Tibial nerve (tissue), 3 donors: Measurements from ENCODE around the gene LRFN3.

Source experiments
- POLR2A ChIP-seq, 2 donors: fragments of 450-650 bp; IDR thresholded peaks; one replicate each; pipeline ENCODE4 v1.6.1; 2017; ENCODE audit warnings: antibody characterized with exemption in 2 of 2, mild to moderate bottlenecking in 2 of 2, moderate library complexity in 2 of 2
- TF ChIP-seq, protein P1 (sequence below), 5 experiments: fragments of 200-600 bp in 3 of 5; fragments of 450-650 bp in 2 of 5; sonication (generic) in 3 of 5; IDR thresholded peaks; one replicate each; pipeline ENCODE4 v1.5.1; 2016 to 2019; ENCODE audit warnings: antibody characterized with exemption in 5 of 5, mild to moderate bottlenecking in 3 of 5, moderate library complexity in 2 of 5

GRCh38 chr19:35945121-35945790 lies 9.1 kb downstream of the LRFN3 start:
- TF ChIP-seq POLR2A (IDR thresholded peaks at IDR 0.05): no peak
- TF ChIP-seq, protein P1, sequence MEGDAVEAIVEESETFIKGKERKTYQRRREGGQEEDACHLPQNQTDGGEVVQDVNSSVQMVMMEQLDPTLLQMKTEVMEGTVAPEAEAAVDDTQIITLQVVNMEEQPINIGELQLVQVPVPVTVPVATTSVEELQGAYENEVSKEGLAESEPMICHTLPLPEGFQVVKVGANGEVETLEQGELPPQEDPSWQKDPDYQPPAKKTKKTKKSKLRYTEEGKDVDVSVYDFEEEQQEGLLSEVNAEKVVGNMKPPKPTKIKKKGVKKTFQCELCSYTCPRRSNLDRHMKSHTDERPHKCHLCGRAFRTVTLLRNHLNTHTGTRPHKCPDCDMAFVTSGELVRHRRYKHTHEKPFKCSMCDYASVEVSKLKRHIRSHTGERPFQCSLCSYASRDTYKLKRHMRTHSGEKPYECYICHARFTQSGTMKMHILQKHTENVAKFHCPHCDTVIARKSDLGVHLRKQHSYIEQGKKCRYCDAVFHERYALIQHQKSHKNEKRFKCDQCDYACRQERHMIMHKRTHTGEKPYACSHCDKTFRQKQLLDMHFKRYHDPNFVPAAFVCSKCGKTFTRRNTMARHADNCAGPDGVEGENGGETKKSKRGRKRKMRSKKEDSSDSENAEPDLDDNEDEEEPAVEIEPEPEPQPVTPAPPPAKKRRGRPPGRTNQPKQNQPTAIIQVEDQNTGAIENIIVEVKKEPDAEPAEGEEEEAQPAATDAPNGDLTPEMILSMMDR (IDR thresholded peaks at IDR 0.05): no peak
